Sigmoid colon (tissue), 4 donors: Measurements from ENCODE around the gene RETREG1.

Source experiments
- EP300 ChIP-seq, 4 donors: sonication (generic); formaldehyde crosslinking; IDR thresholded peaks; one replicate each; pipeline ENCODE4 v1.6.1; 2017; ENCODE audit warnings: antibody characterized with exemption in 4 of 4
- POLR2A ChIP-seq, 2 donors: fragments of 450-650 bp; IDR thresholded peaks; one replicate each; pipeline ENCODE4 v1.6.1; 2016; ENCODE audit warnings: antibody characterized with exemption in 2 of 2, mild to moderate bottlenecking in 2 of 2, moderate library complexity in 2 of 2
- POLR2AphosphoS5 ChIP-seq, 4 donors: sonication (generic); formaldehyde crosslinking; IDR thresholded peaks; one replicate each; pipeline ENCODE4 v1.6.1; 2017; ENCODE audit warnings: antibody characterized with exemption in 4 of 4
- TF ChIP-seq, protein P1 (sequence below), 4 experiments: fragments of 450-650 bp in 3 of 4; fragments of 200-600 bp in 1 of 4; IDR thresholded peaks; one replicate each; pipeline ENCODE4 v1.5.1; 2016 to 2019; ENCODE audit warnings: antibody characterized with exemption in 4 of 4, mild to moderate bottlenecking in 3 of 4, moderate library complexity in 2 of 4

DNA sequence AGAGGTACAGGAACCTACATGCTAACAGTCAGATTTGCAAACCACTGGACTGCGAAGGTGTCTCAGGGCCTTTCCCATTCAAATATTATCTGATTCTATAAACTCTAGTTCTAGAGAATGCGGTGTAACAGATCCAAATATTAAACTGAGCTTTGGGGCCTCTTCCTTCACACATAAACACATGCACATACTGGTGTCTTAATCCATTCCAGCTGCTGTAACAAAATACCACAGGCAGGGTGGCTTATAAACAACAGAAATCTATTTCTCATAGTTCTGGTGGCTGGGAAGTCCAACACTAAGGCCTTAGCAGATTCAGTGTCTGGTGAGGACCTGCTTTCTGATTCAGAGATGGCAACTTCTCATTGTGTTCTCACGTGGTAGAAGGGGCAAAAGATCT is 30.2 kb downstream of the RETREG1 start:
- TF ChIP-seq, protein P1, sequence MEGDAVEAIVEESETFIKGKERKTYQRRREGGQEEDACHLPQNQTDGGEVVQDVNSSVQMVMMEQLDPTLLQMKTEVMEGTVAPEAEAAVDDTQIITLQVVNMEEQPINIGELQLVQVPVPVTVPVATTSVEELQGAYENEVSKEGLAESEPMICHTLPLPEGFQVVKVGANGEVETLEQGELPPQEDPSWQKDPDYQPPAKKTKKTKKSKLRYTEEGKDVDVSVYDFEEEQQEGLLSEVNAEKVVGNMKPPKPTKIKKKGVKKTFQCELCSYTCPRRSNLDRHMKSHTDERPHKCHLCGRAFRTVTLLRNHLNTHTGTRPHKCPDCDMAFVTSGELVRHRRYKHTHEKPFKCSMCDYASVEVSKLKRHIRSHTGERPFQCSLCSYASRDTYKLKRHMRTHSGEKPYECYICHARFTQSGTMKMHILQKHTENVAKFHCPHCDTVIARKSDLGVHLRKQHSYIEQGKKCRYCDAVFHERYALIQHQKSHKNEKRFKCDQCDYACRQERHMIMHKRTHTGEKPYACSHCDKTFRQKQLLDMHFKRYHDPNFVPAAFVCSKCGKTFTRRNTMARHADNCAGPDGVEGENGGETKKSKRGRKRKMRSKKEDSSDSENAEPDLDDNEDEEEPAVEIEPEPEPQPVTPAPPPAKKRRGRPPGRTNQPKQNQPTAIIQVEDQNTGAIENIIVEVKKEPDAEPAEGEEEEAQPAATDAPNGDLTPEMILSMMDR (IDR thresholded peaks at IDR 0.05): no peak
- no peak for TF ChIP-seq POLR2A (IDR thresholded peaks at IDR 0.05)
- TF ChIP-seq POLR2AphosphoS5 (IDR thresholded peaks at IDR 0.05): no peak
- TF ChIP-seq EP300 (IDR thresholded peaks at IDR 0.05): no peak
